ENCODE measurements around the gene NOTCH4.

Gene NOTCH4

GRCh38 chr6:32224696-32225095 is 829 bp upstream of the NOTCH4 start:
- TF ChIP-seq CTCF (IDR thresholded peaks at IDR 0.05; ENCODE audit: low read depth, low read length), result no peak
- no peak for TF ChIP-seq EZH2phosphoT487 (IDR thresholded peaks at IDR 0.05; ENCODE audit: low read depth)
- Histone ChIP-seq H3K9ac (ENCODE audit: low read length) (peak overlapping the region; percentile 72; the same call in 1 of the 2 replicates), H3K9me3 (ENCODE audit: insufficient read depth, low read length) (no peaks in the 10 kb centered on the region), H3K4me2 (ENCODE audit: low read length) (peak overlapping the region; percentile 82), H2AFZ (ENCODE audit: low read depth, low read length) (no peak overlapping the region), H3K79me2 (ENCODE audit: low read length) (no peaks in the 10 kb centered on the region), H3K4me3 (ENCODE audit: low read length) (peak overlapping the region; percentile 74), H3K27me3 (ENCODE audit: low read depth, low read length) (no peaks in the 10 kb centered on the region), H3K36me3 (replicated peaks; ENCODE audit: low read depth, low read length) (peaks cover 2% of the 10 kb centered on the region), H4K20me1 (ENCODE audit: insufficient read depth, low read length) (no peaks in the 10 kb centered on the region), H3K4me1 (ENCODE audit: low read length) (peaks cover 66% of the 10 kb centered on the region), H3K27ac (ENCODE audit: low read length) (peak overlapping the region; percentile 89)

- Histone ChIP-seq H3K36me3 (replicated peaks; ENCODE audit: low read depth, low read length) (peaks cover 2% of the 10 kb centered on the region), H3K9me3 (ENCODE audit: insufficient read depth, low read length) (no peaks in the 10 kb centered on the region), H4K20me1 (ENCODE audit: insufficient read depth, low read length) (no peaks in the 10 kb centered on the region), H3K4me1 (ENCODE audit: low read length) (peaks cover 65% of the 10 kb centered on the region), H2AFZ (ENCODE audit: low read depth, low read length) (no peak overlapping the region), H3K4me2 (ENCODE audit: low read length) (peak overlapping the region; percentile 82), H3K79me2 (ENCODE audit: low read length) (no peaks in the 10 kb centered on the region), H3K27ac (ENCODE audit: low read length) (peak overlapping the region; percentile 89), H3K9ac (ENCODE audit: low read length) (peak overlapping the region; percentile 72), H3K4me3 (ENCODE audit: low read length) (peak overlapping the region; percentile 74), H3K27me3 (ENCODE audit: low read depth, low read length) (no peaks in the 10 kb centered on the region)
- TF ChIP-seq CTCF (IDR thresholded peaks at IDR 0.05; ENCODE audit: low read depth, low read length) (no peak), EZH2phosphoT487 (IDR thresholded peaks at IDR 0.05; ENCODE audit: low read depth) (no peak)
Measured at GRCh38 chr6:32222333-32223230, 1.3 kb downstream of the NOTCH4 start.

- no peak overlapping the region for H3K9ac ChIP-seq (ENCODE audit: low read length)
- TF ChIP-seq CTCF (IDR thresholded peaks at IDR 0.05; ENCODE audit: low read depth, low read length) (no peak), EZH2phosphoT487 (IDR thresholded peaks at IDR 0.05; ENCODE audit: low read depth) (no peak)
- no peak overlapping the region for H2AFZ ChIP-seq (ENCODE audit: low read depth, low read length)
- H3K4me3 ChIP-seq (ENCODE audit: low read length), result no peak overlapping the region
- peaks cover 2% of the 10 kb centered on the region for H3K36me3 ChIP-seq (replicated peaks; ENCODE audit: low read depth, low read length)
- no peak overlapping the region for H3K27ac ChIP-seq (ENCODE audit: low read length)
- no peaks in the 10 kb centered on the region for H3K79me2 ChIP-seq (ENCODE audit: low read length)
- H4K20me1 ChIP-seq (ENCODE audit: insufficient read depth, low read length), result no peaks in the 10 kb centered on the region
- H3K27me3 ChIP-seq (ENCODE audit: low read depth, low read length), result no peaks in the 10 kb centered on the region
- no peak overlapping the region for H3K4me2 ChIP-seq (ENCODE audit: low read length)
- H3K4me1 ChIP-seq (ENCODE audit: low read length), result peaks cover 39% of the 10 kb centered on the region
- H3K9me3 ChIP-seq (ENCODE audit: insufficient read depth, low read length), result no peaks in the 10 kb centered on the region
Measured at GRCh38 chr6:32220021-32220420, 3.8 kb downstream of the NOTCH4 start.

- Histone ChIP-seq H3K79me2 (ENCODE audit: low read length) (no peaks in the 10 kb centered on the region), H3K4me2 (ENCODE audit: low read length) (no peak overlapping the region), H3K9ac (ENCODE audit: low read length) (no peak overlapping the region), H3K36me3 (replicated peaks; ENCODE audit: low read depth, low read length) (peaks cover 2% of the 10 kb centered on the region), H3K4me3 (ENCODE audit: low read length) (no peak overlapping the region), H3K4me1 (ENCODE audit: low read length) (peaks cover 22% of the 10 kb centered on the region), H4K20me1 (ENCODE audit: insufficient read depth, low read length) (no peaks in the 10 kb centered on the region), H3K27ac (ENCODE audit: low read length) (no peak overlapping the region), H2AFZ (ENCODE audit: low read depth, low read length) (no peak overlapping the region), H3K27me3 (ENCODE audit: low read depth, low read length) (no peaks in the 10 kb centered on the region), H3K9me3 (ENCODE audit: insufficient read depth, low read length) (no peaks in the 10 kb centered on the region)
- TF ChIP-seq EZH2phosphoT487 (IDR thresholded peaks at IDR 0.05; ENCODE audit: low read depth) (no peak), CTCF (IDR thresholded peaks at IDR 0.05; ENCODE audit: low read depth, low read length) (no peak)
Measured at GRCh38 chr6:32218167-32218566, 5.7 kb downstream of the NOTCH4 start.
